ENCODE measurements around the gene SLC9C2. TPM values are rescaled to one million over a fixed set of nuclear protein-coding genes. Genes with fewer than 3 reads are reported as not detected.

The SLC9C2 gene
- total and polyA plus RNA-seq, 2 experiments from 2014 or later = not detected

GRCh38 chr1:173545688-173546087, 57.2 kb downstream of the SLC9C2 start:
- Histone ChIP-seq H3K36me3 (ENCODE audit: low read depth) (no peaks in the 10 kb centered on the region), H3F3A (ENCODE audit: insufficient read depth) (no peaks in the 10 kb centered on the region), H3K79me2 (ENCODE audit: insufficient read depth) (no peaks in the 10 kb centered on the region), H2AFZ (no peak overlapping the region), H4K20me1 (ENCODE audit: insufficient read depth) (no peaks in the 10 kb centered on the region), H3K9me3 (ENCODE audit: low read depth) (no peaks in the 10 kb centered on the region), H3K4me1 (ENCODE audit: insufficient read depth) (no peaks in the 10 kb centered on the region), H3K4me2 (ENCODE audit: unreplicated experiment) (no peak overlapping the region), H3K9ac (no peak overlapping the region), H3K27me3 (replicated peaks; ENCODE audit: insufficient read depth) (peaks cover 16% of the 10 kb centered on the region), H3K4me3 (no peak overlapping the region), H3K9me2 (ENCODE audit: insufficient read depth) (no peaks in the 10 kb centered on the region), H3K27ac (no peak overlapping the region)
- DNase-seq = no peak
- TF ChIP-seq EZH2 (IDR thresholded peaks at IDR 0.05; ENCODE audit: insufficient read depth, poor library complexity, severe bottlenecking) = no peak
- TF ChIP-seq EZH2phosphoT487 (IDR thresholded peaks at IDR 0.05; ENCODE audit: insufficient read depth, low read depth) = no peak
- in situ Hi-C loops (cut with MboI) = no loop called here
- WGBS, 2 experiments (ENCODE audit: low coverage in 1 of 2, low lambda C conversion rate in 2 of 2, missing lambda C conversion rate in 2 of 2) = 45 to 55% methylated on average over 3 of the region's 3 CpGs

GRCh38 chr1:173536223-173536622, 66.6 kb downstream of the SLC9C2 start:
- Histone ChIP-seq H3F3A (ENCODE audit: insufficient read depth) (no peaks in the 10 kb centered on the region), H3K4me2 (ENCODE audit: unreplicated experiment) (no peak overlapping the region), H3K9me2 (ENCODE audit: insufficient read depth) (no peaks in the 10 kb centered on the region), H3K9ac (no peak overlapping the region), H2AFZ (no peak overlapping the region), H3K4me1 (ENCODE audit: insufficient read depth) (no peaks in the 10 kb centered on the region), H3K27ac (no peak overlapping the region), H3K9me3 (ENCODE audit: low read depth) (no peaks in the 10 kb centered on the region), H3K4me3 (no peak overlapping the region), H3K27me3 (replicated peaks; ENCODE audit: insufficient read depth) (no peaks in the 10 kb centered on the region), H3K36me3 (ENCODE audit: low read depth) (no peaks in the 10 kb centered on the region), H4K20me1 (ENCODE audit: insufficient read depth) (no peaks in the 10 kb centered on the region), H3K79me2 (ENCODE audit: insufficient read depth) (no peaks in the 10 kb centered on the region)
- no peak for TF ChIP-seq EZH2phosphoT487 (IDR thresholded peaks at IDR 0.05; ENCODE audit: insufficient read depth, low read depth)
- in situ Hi-C loops (cut with MboI) = no loop called here
- no peak for DNase-seq

GRCh38 chr1:173532237-173532636, 70.6 kb downstream of the SLC9C2 start:
- Histone ChIP-seq H3K79me2 (ENCODE audit: insufficient read depth) (no peaks in the 10 kb centered on the region), H3K4me3 (peak overlapping the region; percentile 31; the same call in 1 of the 2 replicates), H3K9me2 (ENCODE audit: insufficient read depth) (no peaks in the 10 kb centered on the region), H3K27ac (no peak overlapping the region), H3F3A (ENCODE audit: insufficient read depth) (no peaks in the 10 kb centered on the region), H3K9me3 (ENCODE audit: low read depth) (no peaks in the 10 kb centered on the region), H4K20me1 (ENCODE audit: insufficient read depth) (no peaks in the 10 kb centered on the region), H3K27me3 (replicated peaks; ENCODE audit: insufficient read depth) (no peaks in the 10 kb centered on the region), H3K4me2 (ENCODE audit: unreplicated experiment) (peak overlapping the region; percentile 25), H2AFZ (peak overlapping the region; percentile 69), H3K9ac (no peak overlapping the region), H3K4me1 (ENCODE audit: insufficient read depth) (no peaks in the 10 kb centered on the region; the same call in 1 of the 2 replicates), H3K36me3 (ENCODE audit: low read depth) (no peaks in the 10 kb centered on the region)
- DNase-seq = peak; percentile 6
- in situ Hi-C loops (cut with MboI) = no loop called here
- TF ChIP-seq EZH2phosphoT487 (IDR thresholded peaks at IDR 0.05; ENCODE audit: insufficient read depth, low read depth) = no peak
- no peak for TF ChIP-seq EZH2 (IDR thresholded peaks at IDR 0.05; ENCODE audit: insufficient read depth, poor library complexity, severe bottlenecking)

GRCh38 chr1:173530795-173531693, 71.8 kb downstream of the SLC9C2 start:
- H3K4me1 ChIP-seq (ENCODE audit: insufficient read depth) = no peaks in the 10 kb centered on the region; the same call in 1 of the 2 replicates
- no peaks in the 10 kb centered on the region for H3F3A ChIP-seq (ENCODE audit: insufficient read depth)
- no peaks in the 10 kb centered on the region for H3K36me3 ChIP-seq (ENCODE audit: low read depth)
- H3K4me3 ChIP-seq = no peak overlapping the region
- no peaks in the 10 kb centered on the region for H3K79me2 ChIP-seq (ENCODE audit: insufficient read depth)
- no peaks in the 10 kb centered on the region for H4K20me1 ChIP-seq (ENCODE audit: insufficient read depth)
- DNase-seq = peak; percentile 6
- peak overlapping the region; percentile 69; the same call in 1 of the 2 replicates for H2AFZ ChIP-seq
- no peaks in the 10 kb centered on the region for H3K9me3 ChIP-seq (ENCODE audit: low read depth)
- H3K27me3 ChIP-seq (replicated peaks; ENCODE audit: insufficient read depth) = no peaks in the 10 kb centered on the region
- no peak for TF ChIP-seq EZH2 (IDR thresholded peaks at IDR 0.05; ENCODE audit: insufficient read depth, poor library complexity, severe bottlenecking)
- TF ChIP-seq EZH2phosphoT487 (IDR thresholded peaks at IDR 0.05; ENCODE audit: insufficient read depth, low read depth) = no peak
- H3K9me2 ChIP-seq (ENCODE audit: insufficient read depth) = no peaks in the 10 kb centered on the region
- in situ Hi-C loops (cut with MboI) = no loop called here
- no peak overlapping the region for H3K9ac ChIP-seq
- WGBS, 2 experiments (ENCODE audit: low coverage in 1 of 2, low lambda C conversion rate in 2 of 2, missing lambda C conversion rate in 2 of 2) = 50 to 57% methylated on average over 4 of the region's 4 CpGs
- H3K4me2 ChIP-seq (ENCODE audit: unreplicated experiment) = no peak overlapping the region
- H3K27ac ChIP-seq = no peak overlapping the region

Data from GM23248 (cell line).